Coronary artery (tissue), 2 donors: ENCODE measurements around the gene CA11.

Experiments
- DNase-seq: peaks from one replicate; pipeline ENCODE4 v3.0.0-alpha.2; 2017; ENCODE audit warnings: low spot score
- H3K27ac ChIP-seq, 2 donors: fragments of 200-600 bp; sonication (generic); one replicate each; pipeline ENCODE4 v1.5.1; 2016 to 2019
- H3K4me3 ChIP-seq: fragments of 200-600 bp; sonication (generic); 2 replicates; pipeline ENCODE4 v1.5.1; 2016; ENCODE audit warnings: mild to moderate bottlenecking, moderate library complexity
- TF ChIP-seq, protein P1 (sequence below): fragments of 200-600 bp; sonication (generic); IDR thresholded peaks from one replicate; pipeline ENCODE4 v1.5.1; 2019; ENCODE audit warnings: antibody characterized with exemption

Gene CA11

GRCh38 chr19:48598996-48599700, 46.8 kb downstream of the CA11 start:
- DNase-seq, result no peak
- Histone ChIP-seq H3K4me3 (no peak overlapping the region), H3K27ac (no peak overlapping the region)
- TF ChIP-seq, protein P1, sequence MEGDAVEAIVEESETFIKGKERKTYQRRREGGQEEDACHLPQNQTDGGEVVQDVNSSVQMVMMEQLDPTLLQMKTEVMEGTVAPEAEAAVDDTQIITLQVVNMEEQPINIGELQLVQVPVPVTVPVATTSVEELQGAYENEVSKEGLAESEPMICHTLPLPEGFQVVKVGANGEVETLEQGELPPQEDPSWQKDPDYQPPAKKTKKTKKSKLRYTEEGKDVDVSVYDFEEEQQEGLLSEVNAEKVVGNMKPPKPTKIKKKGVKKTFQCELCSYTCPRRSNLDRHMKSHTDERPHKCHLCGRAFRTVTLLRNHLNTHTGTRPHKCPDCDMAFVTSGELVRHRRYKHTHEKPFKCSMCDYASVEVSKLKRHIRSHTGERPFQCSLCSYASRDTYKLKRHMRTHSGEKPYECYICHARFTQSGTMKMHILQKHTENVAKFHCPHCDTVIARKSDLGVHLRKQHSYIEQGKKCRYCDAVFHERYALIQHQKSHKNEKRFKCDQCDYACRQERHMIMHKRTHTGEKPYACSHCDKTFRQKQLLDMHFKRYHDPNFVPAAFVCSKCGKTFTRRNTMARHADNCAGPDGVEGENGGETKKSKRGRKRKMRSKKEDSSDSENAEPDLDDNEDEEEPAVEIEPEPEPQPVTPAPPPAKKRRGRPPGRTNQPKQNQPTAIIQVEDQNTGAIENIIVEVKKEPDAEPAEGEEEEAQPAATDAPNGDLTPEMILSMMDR, result no peak

GRCh38 chr19:48596679-48597465, 49.1 kb downstream of the CA11 start:
- Histone ChIP-seq H3K4me3 (no peak overlapping the region), H3K27ac (no peak overlapping the region)
- TF ChIP-seq, protein P1, result no peak
- DNase-seq, result no peak

DNA sequence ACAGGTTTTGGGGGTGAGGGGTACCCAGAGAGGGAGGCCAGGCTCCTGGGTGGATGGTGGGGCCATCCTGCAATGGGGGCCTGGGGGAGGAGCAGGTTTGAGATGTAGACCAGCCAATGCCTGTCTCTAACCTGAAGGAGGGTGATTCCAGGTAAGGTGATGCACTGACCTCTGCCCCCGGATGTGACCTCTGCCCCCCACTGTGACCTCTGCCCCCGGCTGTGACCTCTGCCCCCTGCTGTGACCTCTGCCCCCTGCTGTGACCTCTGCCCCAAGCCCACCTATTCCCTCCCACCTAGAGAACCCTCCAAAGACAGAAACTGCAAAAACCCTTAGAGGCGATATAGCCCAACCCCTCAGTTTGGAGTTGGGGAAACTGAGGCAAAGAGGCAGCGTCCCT, 49.8 kb downstream of the CA11 start:
- no peak for DNase-seq
- Histone ChIP-seq H3K4me3 (no peak overlapping the region), H3K27ac (no peak overlapping the region)
- TF ChIP-seq, protein P1, result no peak

GRCh38 chr19:48595833-48596232, 50.2 kb downstream of the CA11 start:
- no peak for DNase-seq
- TF ChIP-seq, protein P1, result no peak

GRCh38 chr19:48595171-48595570, 50.8 kb downstream of the CA11 start:
- no peak overlapping the region for H3K4me3 ChIP-seq
- TF ChIP-seq, protein P1, result no peak
- no peak overlapping the region for H3K27ac ChIP-seq
- no peak for DNase-seq

More at GRCh38 chr19:48595833-48596232, 50.2 kb downstream of the CA11 start:
- Histone ChIP-seq H3K4me3 (no peak overlapping the region), H3K27ac (no peak overlapping the region)

DNA sequence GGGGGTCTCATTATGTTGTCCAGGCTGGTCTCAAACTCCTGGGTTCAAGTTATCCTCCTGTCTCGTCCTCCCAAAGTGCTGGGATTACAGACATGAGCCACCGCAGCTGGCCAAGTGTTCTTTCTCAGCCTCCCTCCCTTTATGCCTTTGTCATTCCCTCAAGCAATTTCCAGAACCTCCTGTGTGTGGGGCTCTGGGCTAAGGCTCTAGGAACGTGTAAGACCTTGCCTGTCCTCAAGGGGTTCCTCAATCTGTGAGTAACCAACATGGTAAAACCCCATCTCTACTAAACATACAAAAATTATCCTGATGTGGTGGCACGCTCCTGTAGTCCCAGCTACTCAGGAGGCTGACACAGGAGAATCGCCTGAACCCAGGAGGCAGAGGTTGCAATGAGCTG, 55.0 kb downstream of the CA11 start:
- Histone ChIP-seq H3K27ac (no peak overlapping the region), H3K4me3 (no peak overlapping the region)
- DNase-seq, result no peak
- TF ChIP-seq, protein P1, result no peak
